Measurements from ENCODE around the gene SYNPO2. TPM values are rescaled to one million over a fixed set of nuclear protein-coding genes. Genes with fewer than 3 reads are reported as not detected.
"Not testable (repeated sequence)": the region's sequence is repeated elsewhere in the genome, so short reads cannot be mapped to it uniquely, and the experiment has no call there.

The SYNPO2 gene
- total RNA-seq, 1 experiment from 2014 or later: not detected

GRCh38 chr4:119034276-119035008 is 145.8 kb downstream of the SYNPO2 start:
- in situ Hi-C loops (cut with HindIII; ENCODE audit: low pct_unique_long_range_greater_than_20kb, low sequenced_read_pairs): no loop called here

GRCh38 chr4:119035951-119036737 is 147.5 kb downstream of the SYNPO2 start:
- no peak for DNase-seq (ENCODE audit: low read depth)
- in situ Hi-C loops (cut with HindIII; ENCODE audit: low pct_unique_long_range_greater_than_20kb, low sequenced_read_pairs): no loop called here

More at GRCh38 chr4:119034276-119035008, 145.8 kb downstream of the SYNPO2 start:
- DNase-seq (ENCODE audit: low read depth): no peak

- DNase-seq (ENCODE audit: low read depth): no peak
- in situ Hi-C loops (cut with HindIII; ENCODE audit: low pct_unique_long_range_greater_than_20kb, low sequenced_read_pairs): no loop called here
These were observed 149.1 kb downstream of the SYNPO2 start for GRCh38 chr4:119037709-119038108.

GRCh38 chr4:119038116-119038841 is 149.6 kb downstream of the SYNPO2 start:
- in situ Hi-C loops (cut with HindIII; ENCODE audit: low pct_unique_long_range_greater_than_20kb, low sequenced_read_pairs): no loop called here

GRCh38 chr4:119039160-119039559 is 150.5 kb downstream of the SYNPO2 start:
- DNase-seq (ENCODE audit: low read depth): no peak
- in situ Hi-C loops (cut with HindIII; ENCODE audit: low pct_unique_long_range_greater_than_20kb, low sequenced_read_pairs): no loop called here

More at GRCh38 chr4:119038116-119038841, 149.6 kb downstream of the SYNPO2 start:
- DNase-seq (ENCODE audit: low read depth): no peak

GRCh38 chr4:119039779-119040178 is 151.1 kb downstream of the SYNPO2 start:
- in situ Hi-C loops (cut with HindIII; ENCODE audit: low pct_unique_long_range_greater_than_20kb, low sequenced_read_pairs): no loop called here
- no peak for DNase-seq (ENCODE audit: low read depth)

GRCh38 chr4:119040261-119040660 is 151.6 kb downstream of the SYNPO2 start:
- in situ Hi-C loops (cut with HindIII; ENCODE audit: low pct_unique_long_range_greater_than_20kb, low sequenced_read_pairs): no loop called here
- no peak for DNase-seq (ENCODE audit: low read depth)

GRCh38 chr4:119040694-119041185 is 152.1 kb downstream of the SYNPO2 start:
- in situ Hi-C loops (cut with HindIII; ENCODE audit: low pct_unique_long_range_greater_than_20kb, low sequenced_read_pairs): no loop called here
- DNase-seq (ENCODE audit: low read depth): no peak

GRCh38 chr4:119041396-119041795 is 152.7 kb downstream of the SYNPO2 start:
- in situ Hi-C loops (cut with HindIII; ENCODE audit: low pct_unique_long_range_greater_than_20kb, low sequenced_read_pairs): no loop called here
- DNase-seq (ENCODE audit: low read depth): no peak

GRCh38 chr4:119041951-119042560 is 153.4 kb downstream of the SYNPO2 start:
- in situ Hi-C loops (cut with HindIII; ENCODE audit: low pct_unique_long_range_greater_than_20kb, low sequenced_read_pairs): no loop called here
- DNase-seq (ENCODE audit: low read depth): peak; percentile 33

GRCh38 chr4:119046263-119046662 is 157.6 kb downstream of the SYNPO2 start:
- in situ Hi-C loops (cut with HindIII; ENCODE audit: low pct_unique_long_range_greater_than_20kb, low sequenced_read_pairs): no loop called here
- no peak for DNase-seq (ENCODE audit: low read depth)

- DNase-seq (ENCODE audit: low read depth); in situ Hi-C loops (cut with HindIII; ENCODE audit: low pct_unique_long_range_greater_than_20kb, low sequenced_read_pairs): not testable (repeated sequence)
These were observed 158.4 kb downstream of the SYNPO2 start for GRCh38 chr4:119047059-119047458.

GRCh38 chr4:119048446-119048845 is 159.8 kb downstream of the SYNPO2 start:
- in situ Hi-C loops (cut with HindIII; ENCODE audit: low pct_unique_long_range_greater_than_20kb, low sequenced_read_pairs): no loop called here

GRCh38 chr4:119049342-119049741 is 160.7 kb downstream of the SYNPO2 start:
- DNase-seq (ENCODE audit: low read depth): no peak
- in situ Hi-C loops (cut with HindIII; ENCODE audit: low pct_unique_long_range_greater_than_20kb, low sequenced_read_pairs): no loop called here

More at GRCh38 chr4:119048446-119048845, 159.8 kb downstream of the SYNPO2 start:
- no peak for DNase-seq (ENCODE audit: low read depth)

- in situ Hi-C loops (cut with HindIII; ENCODE audit: low pct_unique_long_range_greater_than_20kb, low sequenced_read_pairs): no loop called here
- no peak for DNase-seq (ENCODE audit: low read depth)
These were observed 162.0 kb downstream of the SYNPO2 start for GRCh38 chr4:119050527-119051090.

- no peak for DNase-seq (ENCODE audit: low read depth)
- in situ Hi-C loops (cut with HindIII; ENCODE audit: low pct_unique_long_range_greater_than_20kb, low sequenced_read_pairs): no loop called here
These were observed 164.6 kb downstream of the SYNPO2 start for GRCh38 chr4:119053245-119053644.

GRCh38 chr4:119053997-119054396 is 165.3 kb downstream of the SYNPO2 start:
- no peak for DNase-seq (ENCODE audit: low read depth)
- in situ Hi-C loops (cut with HindIII; ENCODE audit: low pct_unique_long_range_greater_than_20kb, low sequenced_read_pairs): no loop called here

GRCh38 chr4:119057417-119057816 is 168.8 kb downstream of the SYNPO2 start:
- no peak for DNase-seq (ENCODE audit: low read depth)
- in situ Hi-C loops (cut with HindIII; ENCODE audit: low pct_unique_long_range_greater_than_20kb, low sequenced_read_pairs): no loop called here
